Measurements from ENCODE around the gene STXBP5. TPM values are rescaled to one million over a fixed set of nuclear protein-coding genes. Genes with fewer than 3 reads are reported as not detected.

STXBP5 gene
- total RNA-seq, 4 donors from 2014 or later = 18.1 to 22.1 (median 20.0) TPM

DNA sequence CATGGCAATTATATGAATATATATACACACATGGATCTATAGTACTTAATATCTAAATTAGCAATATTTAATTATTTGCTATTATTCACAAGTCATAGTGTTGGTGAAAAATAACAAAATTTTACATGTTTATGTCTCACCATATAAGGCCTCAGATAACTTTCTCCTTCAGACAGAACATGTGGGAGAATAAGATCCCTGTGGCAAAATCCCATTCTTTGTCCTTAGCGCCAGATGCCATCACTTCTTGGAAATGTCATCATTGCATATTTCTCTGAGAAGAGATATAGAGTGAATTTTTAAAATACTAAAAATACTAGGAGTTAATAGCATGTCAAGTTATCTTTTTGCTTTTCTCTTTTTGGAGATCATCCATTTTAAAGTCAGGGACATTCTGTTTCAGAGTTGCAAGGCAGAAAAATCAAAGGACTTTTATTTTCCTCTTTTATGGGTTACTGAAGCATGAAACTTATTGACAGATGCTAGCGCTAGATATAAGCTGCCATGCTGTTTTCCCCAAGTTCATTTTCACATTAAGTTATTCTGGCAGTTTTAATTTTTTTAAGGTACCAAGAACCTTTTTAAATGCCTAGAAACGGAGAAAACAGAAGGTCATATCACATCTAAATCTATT, 30.4 kb upstream of the STXBP5 start:
- Histone ChIP-seq H3K4me1 (no peaks in the 10 kb centered on the region), H3K9me3 (no peaks in the 10 kb centered on the region), H3K27ac (replicated peaks in 1 of 4) (no peak overlapping the region), H3K36me3 (no peaks in the 10 kb centered on the region), H3K4me3 (no peak overlapping the region), H3K27me3 (no peaks in the 10 kb centered on the region)
- 94% methylated on average over 3 of the region's 3 CpGs for WGBS
- no peak for TF ChIP-seq POLR2A (IDR thresholded peaks at IDR 0.05; ENCODE audit: low read depth)
- TF ChIP-seq, protein P1, sequence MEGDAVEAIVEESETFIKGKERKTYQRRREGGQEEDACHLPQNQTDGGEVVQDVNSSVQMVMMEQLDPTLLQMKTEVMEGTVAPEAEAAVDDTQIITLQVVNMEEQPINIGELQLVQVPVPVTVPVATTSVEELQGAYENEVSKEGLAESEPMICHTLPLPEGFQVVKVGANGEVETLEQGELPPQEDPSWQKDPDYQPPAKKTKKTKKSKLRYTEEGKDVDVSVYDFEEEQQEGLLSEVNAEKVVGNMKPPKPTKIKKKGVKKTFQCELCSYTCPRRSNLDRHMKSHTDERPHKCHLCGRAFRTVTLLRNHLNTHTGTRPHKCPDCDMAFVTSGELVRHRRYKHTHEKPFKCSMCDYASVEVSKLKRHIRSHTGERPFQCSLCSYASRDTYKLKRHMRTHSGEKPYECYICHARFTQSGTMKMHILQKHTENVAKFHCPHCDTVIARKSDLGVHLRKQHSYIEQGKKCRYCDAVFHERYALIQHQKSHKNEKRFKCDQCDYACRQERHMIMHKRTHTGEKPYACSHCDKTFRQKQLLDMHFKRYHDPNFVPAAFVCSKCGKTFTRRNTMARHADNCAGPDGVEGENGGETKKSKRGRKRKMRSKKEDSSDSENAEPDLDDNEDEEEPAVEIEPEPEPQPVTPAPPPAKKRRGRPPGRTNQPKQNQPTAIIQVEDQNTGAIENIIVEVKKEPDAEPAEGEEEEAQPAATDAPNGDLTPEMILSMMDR (IDR thresholded peaks at IDR 0.05) = no peak
- TF ChIP-seq EP300 (IDR thresholded peaks at IDR 0.05) = no peak
- no peak for TF ChIP-seq POLR2AphosphoS5 (IDR thresholded peaks at IDR 0.05)
- intact Hi-C loops (cut with DNase I) = no loop called here
- DNase-seq (ENCODE audit: extremely low spot score) = no peak

DNA sequence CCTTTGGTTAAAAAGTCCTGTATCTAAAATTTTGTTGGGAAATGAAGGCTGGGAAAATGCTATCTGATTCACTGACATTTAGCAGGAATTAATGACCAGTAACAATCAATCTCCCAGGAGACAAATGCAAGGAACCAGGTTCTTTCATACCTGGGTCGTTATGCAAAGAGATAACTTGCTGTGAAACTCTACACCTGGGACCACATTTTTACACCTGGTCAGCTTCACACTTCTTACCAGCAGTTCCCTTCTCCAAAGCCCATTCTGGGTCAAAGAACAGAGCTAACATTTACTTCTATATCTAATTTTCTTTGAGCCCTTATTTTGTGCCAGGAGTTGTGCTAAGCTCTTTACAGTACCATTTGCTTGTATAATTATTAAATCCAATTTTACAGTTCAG, 27.4 kb upstream of the STXBP5 start:
- TF ChIP-seq POLR2AphosphoS5 (IDR thresholded peaks at IDR 0.05) (no peak), POLR2A (IDR thresholded peaks at IDR 0.05; ENCODE audit: low read depth) (no peak), EP300 (IDR thresholded peaks at IDR 0.05) (no peak)
- TF ChIP-seq, protein P1 (IDR thresholded peaks at IDR 0.05) = no peak
- 13% methylated on average over 1 of the region's 1 CpG for WGBS
- H3K9me3 ChIP-seq = no peaks in the 10 kb centered on the region
- H3K4me3 ChIP-seq = no peak overlapping the region
- H3K27ac ChIP-seq (replicated peaks in 1 of 4) = no peak overlapping the region
- no peak for DNase-seq (ENCODE audit: extremely low spot score)
- H3K27me3 ChIP-seq = no peaks in the 10 kb centered on the region
- H3K36me3 ChIP-seq = no peaks in the 10 kb centered on the region
- no peaks in the 10 kb centered on the region for H3K4me1 ChIP-seq
- intact Hi-C loops (cut with DNase I) = no loop called here

DNA sequence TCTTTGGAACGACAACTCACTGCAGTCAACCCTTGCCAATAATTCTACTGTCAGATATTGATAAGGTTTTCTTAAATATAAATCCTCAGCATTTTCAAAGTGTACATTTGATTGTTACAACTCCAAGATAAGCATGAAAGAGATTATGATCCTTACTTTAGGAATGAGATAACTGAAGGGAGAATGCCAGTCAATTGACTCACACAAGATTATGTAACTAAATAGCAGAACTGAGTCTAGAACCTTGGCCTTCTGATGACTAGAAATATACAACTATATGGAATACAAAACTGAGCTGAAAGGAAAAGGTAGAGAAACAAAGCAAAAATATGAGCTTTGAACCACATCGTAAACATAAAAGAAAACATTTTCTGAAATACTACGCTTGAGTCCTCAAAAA, 26.9 kb upstream of the STXBP5 start:
- Histone ChIP-seq H3K4me3 (no peak overlapping the region), H3K36me3 (no peaks in the 10 kb centered on the region), H3K9me3 (no peaks in the 10 kb centered on the region), H3K27ac (replicated peaks in 1 of 4) (no peak overlapping the region), H3K4me1 (no peaks in the 10 kb centered on the region), H3K27me3 (no peaks in the 10 kb centered on the region)
- no peak for DNase-seq (ENCODE audit: extremely low spot score)
- TF ChIP-seq, protein P1 (IDR thresholded peaks at IDR 0.05) = no peak
- TF ChIP-seq POLR2A (IDR thresholded peaks at IDR 0.05; ENCODE audit: low read depth) (no peak), EP300 (IDR thresholded peaks at IDR 0.05) (no peak), POLR2AphosphoS5 (IDR thresholded peaks at IDR 0.05) (no peak)
- WGBS = 95% methylated on average over 3 of the region's 3 CpGs
- intact Hi-C loops (cut with DNase I) = no loop called here

DNA sequence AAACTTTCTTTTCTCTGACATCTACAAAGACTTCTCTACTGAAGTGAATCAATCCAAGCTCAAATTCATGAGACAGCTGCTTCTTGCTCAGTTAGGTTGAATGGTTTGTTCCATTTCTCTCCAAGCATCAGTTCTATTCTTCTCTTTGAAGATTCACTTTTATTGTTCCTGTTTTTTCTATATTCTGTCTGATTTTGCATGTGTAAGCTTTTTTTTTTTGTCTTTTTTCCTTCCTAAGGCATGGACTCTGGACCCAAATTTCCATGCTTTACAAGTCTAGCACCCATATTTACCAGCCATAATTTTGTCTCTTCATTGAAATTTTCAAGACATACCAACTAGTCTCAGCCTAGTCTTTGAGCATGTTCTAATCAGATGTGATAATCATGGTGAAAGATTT, 25.9 kb upstream of the STXBP5 start:
- Histone ChIP-seq H3K9me3 (no peaks in the 10 kb centered on the region), H3K27me3 (no peaks in the 10 kb centered on the region), H3K27ac (replicated peaks in 1 of 4) (no peak overlapping the region), H3K4me1 (no peaks in the 10 kb centered on the region), H3K4me3 (no peak overlapping the region), H3K36me3 (no peaks in the 10 kb centered on the region)
- intact Hi-C loops (cut with DNase I) = no loop called here
- no peak for DNase-seq (ENCODE audit: extremely low spot score)
- TF ChIP-seq POLR2A (IDR thresholded peaks at IDR 0.05; ENCODE audit: low read depth) = no peak
- TF ChIP-seq, protein P1 (IDR thresholded peaks at IDR 0.05) = no peak
- no peak for TF ChIP-seq POLR2AphosphoS5 (IDR thresholded peaks at IDR 0.05)
- no peak for TF ChIP-seq EP300 (IDR thresholded peaks at IDR 0.05)

DNA sequence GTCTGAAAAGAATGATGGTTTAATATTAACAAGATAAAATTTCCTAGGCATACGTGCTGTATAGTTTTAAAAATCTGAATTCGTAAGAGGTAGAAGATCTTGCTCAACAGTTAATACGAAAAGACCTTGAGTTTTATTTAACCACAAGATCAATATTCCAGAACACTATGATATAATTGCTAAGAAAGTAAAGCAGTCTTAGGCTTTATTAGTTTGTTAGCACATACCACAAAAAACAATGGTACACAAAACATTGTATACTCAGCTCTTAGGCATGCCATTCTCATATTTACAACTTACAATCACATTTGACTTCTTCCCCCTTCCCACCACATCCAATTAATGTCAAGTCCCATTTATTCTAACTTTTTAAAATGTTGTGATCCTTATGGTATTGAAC, 24.4 kb upstream of the STXBP5 start:
- no peaks in the 10 kb centered on the region for H3K27me3 ChIP-seq
- no peak overlapping the region for H3K27ac ChIP-seq (replicated peaks in 1 of 4)
- no peaks in the 10 kb centered on the region for H3K9me3 ChIP-seq
- H3K36me3 ChIP-seq = no peaks in the 10 kb centered on the region
- H3K4me3 ChIP-seq = no peak overlapping the region
- intact Hi-C loops (cut with DNase I) = no loop called here
- no peaks in the 10 kb centered on the region for H3K4me1 ChIP-seq
- TF ChIP-seq, protein P1 (IDR thresholded peaks at IDR 0.05) = no peak
- TF ChIP-seq POLR2AphosphoS5 (IDR thresholded peaks at IDR 0.05) (no peak), POLR2A (IDR thresholded peaks at IDR 0.05; ENCODE audit: low read depth) (no peak), EP300 (IDR thresholded peaks at IDR 0.05) (no peak)
- WGBS = 93% methylated on average over 3 of the region's 3 CpGs
- no peak for DNase-seq (ENCODE audit: extremely low spot score)

Measured in esophagus muscularis mucosa (tissue), 4 donors.